Ramos (cell line): ENCODE measurements around the gene GALNT4.

Experiments used
- in situ Hi-C: fragments of 300-500 bp; cut with MboI; formaldehyde crosslinking; loops from one replicate; pipeline ENCODE4 v1.14.3; 2022; ENCODE audit warnings: low sequenced_read_pairs; ENCODE audit not compliant: unreplicated experiment

Gene GALNT4

GRCh38 chr12:89501793-89502192 lies 22.8 kb downstream of the GALNT4 start:
- in situ Hi-C loops: no loop called here

GRCh38 chr12:89499857-89500256 lies 24.7 kb downstream of the GALNT4 start:
- in situ Hi-C loops: no loop called here

- in situ Hi-C loops: no loop called here
These were observed 27.1 kb downstream of the GALNT4 start for GRCh38 chr12:89497467-89497866.

- in situ Hi-C loops: no loop called here
These were observed 27.6 kb downstream of the GALNT4 start for GRCh38 chr12:89497005-89497404.

GRCh38 chr12:89494411-89495231 lies 30.0 kb downstream of the GALNT4 start:
- in situ Hi-C loops: no loop called here

GRCh38 chr12:89493670-89494302 lies 30.8 kb downstream of the GALNT4 start:
- in situ Hi-C loops: no loop called here

GRCh38 chr12:89492883-89493282 lies 31.7 kb downstream of the GALNT4 start:
- in situ Hi-C loops: no loop called here

DNA sequence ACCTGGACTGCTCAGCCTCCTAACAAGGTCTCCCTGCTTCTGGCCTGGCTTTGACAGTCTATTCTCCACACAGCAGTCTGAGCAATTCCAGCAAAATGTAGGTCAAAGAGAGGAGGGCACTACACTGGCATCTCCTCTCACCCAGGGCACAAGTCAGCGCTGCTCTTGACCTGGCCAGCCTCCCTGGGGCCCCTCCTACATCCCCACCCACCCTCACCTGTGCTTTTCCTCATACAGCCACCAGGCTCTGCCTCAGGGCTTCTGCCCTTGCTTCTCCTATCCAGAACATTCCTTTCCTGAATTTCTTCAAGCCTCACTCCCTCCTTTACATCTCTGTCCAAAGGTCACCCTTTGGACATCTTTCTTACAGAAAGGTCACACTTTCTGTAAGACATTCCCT lies 33.7 kb downstream of the GALNT4 start:
- in situ Hi-C loops: no loop called here

DNA sequence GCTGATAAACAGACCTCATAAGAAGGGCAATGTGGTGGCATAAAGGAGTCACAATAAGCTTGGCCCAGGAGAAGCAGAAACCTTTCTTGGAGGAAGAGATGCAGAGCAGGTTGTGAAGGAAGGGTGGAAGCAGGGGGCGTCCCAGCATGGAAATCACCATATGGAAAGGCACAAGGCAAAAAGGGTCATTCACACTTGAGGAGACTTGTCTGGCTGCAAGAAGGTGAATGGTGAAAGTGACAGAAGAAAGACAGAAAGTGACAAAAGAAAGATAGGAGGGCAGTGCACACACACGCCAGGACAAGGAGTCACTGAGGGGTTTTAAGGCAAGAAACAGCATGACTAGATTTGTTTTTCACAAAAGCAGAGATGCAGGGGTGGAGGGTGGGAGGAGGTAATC lies 38.3 kb downstream of the GALNT4 start:
- in situ Hi-C loops: no loop called here

DNA sequence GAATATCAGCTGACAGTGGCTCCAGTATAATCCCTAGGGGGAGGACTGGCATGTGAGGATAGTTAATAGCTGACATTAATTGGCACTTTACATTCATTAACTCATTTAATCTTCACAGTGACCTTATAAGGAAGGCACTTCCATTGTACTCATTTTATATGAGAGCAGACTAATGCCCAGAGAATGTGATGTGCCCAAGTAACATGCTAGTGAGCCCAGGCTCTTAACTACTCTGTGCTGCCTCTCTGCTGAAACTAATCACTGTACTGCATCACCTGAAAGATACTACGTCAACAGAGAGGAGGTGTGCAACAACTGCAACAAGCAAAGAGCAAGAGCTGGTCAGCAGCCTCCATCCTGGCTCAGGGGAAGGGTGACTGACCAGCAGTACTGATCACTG lies 40.1 kb downstream of the GALNT4 start:
- in situ Hi-C loops: no loop called here

DNA sequence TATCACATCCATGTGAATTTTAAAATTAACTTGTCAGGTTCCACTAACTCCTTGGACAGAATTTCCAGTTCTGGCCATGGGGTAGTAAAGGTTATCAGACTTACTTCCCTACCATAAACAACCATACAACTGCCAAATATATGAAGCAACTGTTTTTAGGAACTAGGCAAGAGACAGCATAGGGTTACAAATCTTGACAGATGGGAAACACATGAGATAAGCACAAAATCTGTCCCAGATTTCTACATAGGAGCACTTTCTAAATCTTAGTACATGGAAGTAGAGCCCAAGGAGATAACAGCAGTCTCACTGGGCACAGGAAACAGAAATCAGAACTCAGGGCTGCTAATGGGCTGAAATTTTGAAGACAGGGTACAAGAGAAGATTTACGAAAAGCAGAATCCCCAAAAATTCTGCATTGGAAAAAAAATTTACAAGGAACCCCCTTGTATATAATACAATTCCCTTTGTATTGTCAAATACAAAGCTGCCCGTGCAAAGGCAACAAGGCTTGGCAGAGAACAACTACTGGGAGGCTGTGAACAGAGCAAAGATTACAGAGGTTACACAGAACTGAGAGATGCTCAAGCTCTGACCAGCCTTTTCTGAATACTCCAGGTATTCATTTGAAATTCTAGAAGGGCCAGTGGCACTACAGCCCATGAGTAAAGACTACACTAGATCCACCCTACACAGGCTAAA lies 43.2 kb downstream of the GALNT4 start:
- in situ Hi-C loops: no loop called here

- in situ Hi-C loops: no loop called here
These were observed 44.6 kb downstream of the GALNT4 start for GRCh38 chr12:89479982-89480381.

- in situ Hi-C loops: no loop called here
These were observed 46.8 kb downstream of the GALNT4 start for GRCh38 chr12:89477633-89478279.

DNA sequence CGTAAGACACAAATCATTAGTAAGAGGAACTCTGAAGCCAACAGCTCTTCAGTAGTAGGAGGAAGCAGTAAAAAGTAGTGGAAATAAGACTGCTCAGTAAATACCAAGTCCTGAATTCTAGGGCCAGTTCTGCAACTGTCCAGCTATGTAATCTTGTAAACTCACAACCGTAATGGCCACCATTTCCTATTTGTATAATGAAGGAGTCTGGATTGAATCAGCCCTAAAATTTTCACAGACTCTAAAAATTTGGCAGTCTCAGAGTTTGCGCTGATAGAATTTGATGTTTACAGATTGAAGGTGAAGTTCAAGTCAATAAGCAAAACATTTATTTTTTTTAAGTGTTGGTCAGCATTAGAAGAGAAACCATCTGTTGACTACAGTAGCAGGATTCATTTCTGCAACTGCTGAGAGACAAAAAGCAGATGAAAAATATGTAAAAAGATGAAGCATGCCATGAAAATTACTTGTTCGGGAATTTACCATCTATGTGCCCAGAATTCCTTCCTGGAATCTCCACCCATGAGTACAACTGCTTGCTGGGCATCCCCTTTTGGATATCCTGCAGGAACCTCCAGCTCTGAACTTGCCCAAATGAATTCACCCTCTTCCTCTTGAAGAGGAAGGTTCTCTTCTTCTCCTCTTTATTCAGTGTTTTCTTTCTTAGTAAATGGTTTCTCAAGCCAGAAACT lies 47.5 kb downstream of the GALNT4 start:
- in situ Hi-C loops: no loop called here

DNA sequence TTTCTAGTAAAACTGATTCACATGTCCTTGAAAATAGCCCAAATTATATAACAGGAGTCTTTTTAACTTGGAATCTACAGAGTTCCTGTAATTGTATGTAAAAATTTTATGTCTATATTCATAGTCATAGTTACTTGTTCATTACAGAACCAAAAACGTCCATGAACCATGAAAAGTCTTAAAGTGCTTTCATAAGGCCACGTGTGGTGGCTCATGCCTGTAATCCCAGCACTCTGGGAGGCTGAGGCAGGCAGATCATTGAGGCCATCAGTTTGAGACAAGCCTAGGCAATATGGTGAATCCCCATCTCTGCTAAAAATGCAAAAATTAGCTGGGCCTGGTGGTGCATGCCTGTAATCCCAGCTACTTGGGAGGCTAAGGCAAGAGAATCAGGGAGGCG lies 48.4 kb downstream of the GALNT4 start:
- in situ Hi-C loops: no loop called here

GRCh38 chr12:89475203-89475990 lies 49.2 kb downstream of the GALNT4 start:
- in situ Hi-C loops: no loop called here

- in situ Hi-C loops: no loop called here
These were observed 50.0 kb downstream of the GALNT4 start for GRCh38 chr12:89474615-89475014.
